GM18507 (cell line): Measurements from ENCODE around the gene INPP5E.
A peak's percentile ranks its signal among the peaks of the same experiment; 100 is the strongest.

Experiments
- DNase-seq: peaks from one replicate; pipeline ENCODE4 v3.0.0; 2011; ENCODE audit warnings: low read depth; ENCODE audit not compliant: insufficient read length; ENCODE audit errors: extremely low spot score
- FAIRE-seq: peaks from 2 replicates; lab custom pipeline; 2011; peaks lifted over from hg19 to GRCh38; lab: Jason Lieb, UNC

INPP5E gene

GRCh38 chr9:136453326-136453725 lies 13.7 kb upstream of the INPP5E start:
- DNase-seq (no peak), FAIRE-seq (no peak)

- no peak for FAIRE-seq
- DNase-seq: no peak
Measured at GRCh38 chr9:136451221-136451877, 11.7 kb upstream of the INPP5E start.

GRCh38 chr9:136448655-136449054 lies 9.0 kb upstream of the INPP5E start:
- no peak for FAIRE-seq
- DNase-seq: no peak

- DNase-seq: no peak
- no peak for FAIRE-seq
Measured at GRCh38 chr9:136447173-136447778, 7.6 kb upstream of the INPP5E start.

- FAIRE-seq: no peak
Measured at GRCh38 chr9:136445799-136446198, 6.2 kb upstream of the INPP5E start.

GRCh38 chr9:136444102-136444501 lies 4.5 kb upstream of the INPP5E start:
- DNase-seq (no peak), FAIRE-seq (no peak)

More at GRCh38 chr9:136445799-136446198, 6.2 kb upstream of the INPP5E start:
- DNase-seq: no peak

- DNase-seq (no peak), FAIRE-seq (no peak)
Measured at GRCh38 chr9:136443687-136444086, 4.0 kb upstream of the INPP5E start.

GRCh38 chr9:136443087-136443486 lies 3.4 kb upstream of the INPP5E start:
- FAIRE-seq (no peak), DNase-seq (no peak)

- DNase-seq (no peak), FAIRE-seq (no peak)
Measured at GRCh38 chr9:136442265-136442664, 2.6 kb upstream of the INPP5E start.

- DNase-seq: no peak
- FAIRE-seq: no peak
Measured at GRCh38 chr9:136441681-136442245, 2.1 kb upstream of the INPP5E start.

GRCh38 chr9:136441191-136441680 lies 1.6 kb upstream of the INPP5E start:
- FAIRE-seq: no peak
- no peak for DNase-seq

GRCh38 chr9:136438548-136439480 lies 831 bp downstream of the INPP5E start:
- DNase-seq (peak; percentile 65), FAIRE-seq (peak; percentile 78)

GRCh38 chr9:136437839-136438547 lies 1.7 kb downstream of the INPP5E start:
- DNase-seq (no peak), FAIRE-seq (no peak)

- DNase-seq: no peak
- FAIRE-seq: no peak
Measured at GRCh38 chr9:136437430-136437829, 2.2 kb downstream of the INPP5E start.

- FAIRE-seq: no peak
- no peak for DNase-seq
Measured at GRCh38 chr9:136436055-136436634, 3.5 kb downstream of the INPP5E start.

- no peak for DNase-seq
- FAIRE-seq: no peak
Measured at GRCh38 chr9:136434580-136435169, 5.0 kb downstream of the INPP5E start.

- DNase-seq (no peak), FAIRE-seq (no peak)
Measured at GRCh38 chr9:136433849-136434579, 5.6 kb downstream of the INPP5E start.
